DND-41 (cell line): ENCODE measurements around the gene CYP11A1.

Source experiments
- EZH2 ChIP-seq: IDR thresholded peaks from 3 replicates; pipeline ENCODE4 v1.6.1; 2012; ENCODE audit warnings: borderline replicate concordance, low read depth, mild to moderate bottlenecking, moderate library complexity, low read length, inconsistent platforms; ENCODE audit not compliant: severe bottlenecking
- TF ChIP-seq, protein P1 (sequence below): IDR thresholded peaks from 2 replicates; pipeline ENCODE4 v1.5.1; 2012; ENCODE audit warnings: borderline replicate concordance, low read length, moderate library complexity, mild to moderate bottlenecking; ENCODE audit not compliant: poor library complexity, severe bottlenecking; ENCODE audit errors: extremely low read depth

DNA sequence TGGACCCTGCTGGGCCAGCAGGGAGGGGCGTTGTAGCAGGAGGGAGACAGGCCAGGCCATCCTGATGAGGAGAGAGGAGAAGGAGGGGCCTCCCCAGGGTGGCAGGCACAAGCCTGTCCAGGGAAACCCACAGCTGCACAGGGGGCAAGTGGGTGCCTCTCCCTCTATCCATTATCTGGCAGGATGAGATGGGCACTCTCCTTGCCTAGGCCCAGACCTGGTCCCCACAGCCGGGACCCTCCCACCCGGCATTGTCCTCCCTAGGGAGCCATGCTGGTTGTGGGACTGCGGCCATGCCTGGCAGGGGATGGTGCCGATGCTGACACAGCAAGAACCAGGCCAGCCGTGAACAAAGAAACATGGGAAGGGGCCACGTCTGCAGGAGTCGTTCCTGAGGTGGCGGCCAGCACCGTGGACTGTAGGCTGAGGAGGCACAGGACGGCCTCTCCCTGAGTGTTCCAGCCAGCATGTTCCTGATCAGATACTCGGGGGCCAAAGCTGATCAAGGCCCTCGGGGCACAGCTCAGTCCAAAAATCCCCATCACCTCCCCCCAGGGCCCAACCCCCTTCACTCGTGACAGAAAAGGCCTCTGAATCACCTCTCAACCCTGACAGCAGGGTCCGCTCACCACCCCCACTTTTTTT, 19.2 kb upstream of the CYP11A1 start:
- TF ChIP-seq, protein P1, sequence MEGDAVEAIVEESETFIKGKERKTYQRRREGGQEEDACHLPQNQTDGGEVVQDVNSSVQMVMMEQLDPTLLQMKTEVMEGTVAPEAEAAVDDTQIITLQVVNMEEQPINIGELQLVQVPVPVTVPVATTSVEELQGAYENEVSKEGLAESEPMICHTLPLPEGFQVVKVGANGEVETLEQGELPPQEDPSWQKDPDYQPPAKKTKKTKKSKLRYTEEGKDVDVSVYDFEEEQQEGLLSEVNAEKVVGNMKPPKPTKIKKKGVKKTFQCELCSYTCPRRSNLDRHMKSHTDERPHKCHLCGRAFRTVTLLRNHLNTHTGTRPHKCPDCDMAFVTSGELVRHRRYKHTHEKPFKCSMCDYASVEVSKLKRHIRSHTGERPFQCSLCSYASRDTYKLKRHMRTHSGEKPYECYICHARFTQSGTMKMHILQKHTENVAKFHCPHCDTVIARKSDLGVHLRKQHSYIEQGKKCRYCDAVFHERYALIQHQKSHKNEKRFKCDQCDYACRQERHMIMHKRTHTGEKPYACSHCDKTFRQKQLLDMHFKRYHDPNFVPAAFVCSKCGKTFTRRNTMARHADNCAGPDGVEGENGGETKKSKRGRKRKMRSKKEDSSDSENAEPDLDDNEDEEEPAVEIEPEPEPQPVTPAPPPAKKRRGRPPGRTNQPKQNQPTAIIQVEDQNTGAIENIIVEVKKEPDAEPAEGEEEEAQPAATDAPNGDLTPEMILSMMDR: no peak
- no peak for TF ChIP-seq EZH2
